Stomach (tissue), 9 donors: ENCODE measurements around the gene GBE1. TPM values are rescaled to one million over a fixed set of nuclear protein-coding genes. Genes with fewer than 3 reads are reported as not detected.
A peak's percentile ranks its signal among the peaks of the same experiment; 100 is the strongest.

Source experiments
- DNase-seq, 2 donors: peaks; one replicate each; pipeline versions ENCODE4 v3.0.0 to v3.0.0-alpha.2; 2013 to 2019
- H3K27ac ChIP-seq, 5 donors: fragments of 200-600 bp in 4 of 5; sonication (generic) in 4 of 5; one replicate each; pipeline ENCODE4 v1.5.1; 2013 to 2019; ENCODE audit warnings: mild to moderate bottlenecking in 1 of 5, moderate library complexity in 1 of 5
- H3K27me3 ChIP-seq, 3 donors: fragments of 200-600 bp; sonication (generic); one replicate each; pipeline ENCODE4 v1.5.1; 2017 to 2019; ENCODE audit warnings: mixed run types in 1 of 3
- H3K36me3 ChIP-seq, 4 donors: fragments of 200-600 bp; sonication (generic); 1 replicate in 3 of 4; 2 replicates in 1 of 4; pipeline ENCODE4 v1.5.1; 2016 to 2019
- H3K4me1 ChIP-seq, 4 donors: fragments of 200-600 bp; sonication (generic); one replicate each; pipeline ENCODE4 v1.5.1; 2016 to 2019
- H3K4me3 ChIP-seq, 4 donors: fragments of 200-600 bp; sonication (generic) in 3 of 4; one replicate each; pipeline ENCODE4 v1.5.1; 2016 to 2019; ENCODE audit warnings: mild to moderate bottlenecking in 1 of 4
- H3K9me3 ChIP-seq, 4 donors: fragments of 200-600 bp; sonication (generic); one replicate each; pipeline ENCODE4 v1.5.1; 2016 to 2019
- EP300 ChIP-seq: sonication (generic); formaldehyde crosslinking; IDR thresholded peaks from one replicate; pipeline ENCODE4 v1.6.1; 2017; ENCODE audit warnings: antibody characterized with exemption
- POLR2A ChIP-seq, 4 donors: fragments of 450-650 bp; IDR thresholded peaks; one replicate each; pipeline ENCODE4 v1.6.1; 2016; ENCODE audit warnings: antibody characterized with exemption in 4 of 4, control low read depth in 2 of 4, mild to moderate bottlenecking in 1 of 4, moderate library complexity in 1 of 4
- POLR2AphosphoS5 ChIP-seq, 3 donors: sonication (generic); formaldehyde crosslinking; IDR thresholded peaks; one replicate each; pipeline ENCODE4 v1.6.1; 2016; ENCODE audit warnings: antibody characterized with exemption in 3 of 3
- WGBS, 5 donors: extraction: QIAGEN DNeasy Blood & Tissue Kit in 3 of 5; methylation state at CpG; one replicate each; pipeline versions ENCODE4 v1.1.5 to v1.1.7; 2013 to 2018; 5-methylcytosine and 5-hydroxymethylcytosine counted together
- intact Hi-C: fragments of 100-400 bp; cut with DNase I; formaldehyde crosslinking; loops from one replicate; pipeline ENCODE4 v1.15.1; 2023; ENCODE audit warnings: low total_unique reads
- polyA plus RNA-seq, 3 donors: library from polyadenylated mRNA; stranded (reverse); fragments of 200-250 nt; gene quantifications; one replicate each; pipeline ENCODE4 v1.2.3, GENCODE V29; 2013
- total RNA-seq, 5 donors: library from RNA; depleted of rRNA; stranded (reverse); fragments of >200 nt; gene quantifications; one replicate each; pipeline versions ENCODE4 v1.1.0 to v1.2.3, GENCODE V29; 2014 to 2016
- TF ChIP-seq, protein P1 (sequence below), 7 experiments: fragments of 450-650 bp in 4 of 7; fragments of 200-600 bp in 3 of 7; sonication (generic) in 3 of 7; IDR thresholded peaks; one replicate each; pipeline ENCODE4 v1.5.1; 2016 to 2019; ENCODE audit warnings: antibody characterized with exemption in 7 of 7, control low read depth in 2 of 7, mild to moderate bottlenecking in 1 of 7
- donor health status: healthy with polysubstance abuse.
- donor health status: Bipolar disorder and iron deficiency.
- donor health status: healthy.

GBE1 gene
- total and polyA plus RNA-seq, 8 donors, result 8.2 to 57.1 (median 11.6) TPM

DNA sequence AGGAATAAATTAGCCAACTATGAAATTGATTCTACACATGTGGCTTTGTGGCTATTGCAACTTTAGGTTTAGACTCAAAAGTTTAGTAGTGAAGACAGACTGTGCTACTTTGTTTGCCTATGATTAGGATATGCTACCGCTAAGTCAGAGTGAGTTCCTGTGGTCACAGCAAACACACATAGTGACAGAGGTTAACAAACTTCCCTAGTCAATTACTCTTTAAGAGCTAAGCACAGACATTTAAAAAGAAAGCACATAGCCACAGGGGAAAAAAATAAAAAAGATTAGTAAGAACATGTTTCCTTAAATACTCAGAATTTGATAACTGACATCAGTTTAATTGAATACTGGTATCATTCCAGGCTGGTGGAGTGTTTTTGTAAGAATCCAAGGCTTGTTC, 207.1 kb downstream of the GBE1 start:
- intact Hi-C loops, result no loop called here
- Histone ChIP-seq H3K9me3 (no peaks in the 10 kb centered on the region), H3K4me1 (peaks cover 0 to 14% (median 6%) of the 10 kb centered on the region in 4 donors), H3K27me3 (no peaks in the 10 kb centered on the region), H3K4me3 (no peak overlapping the region), H3K27ac (no peak overlapping the region), H3K36me3 (no peaks in the 10 kb centered on the region)
- DNase-seq, result peak in 1 of 2 donors; percentile 32
- WGBS, 5 donors, result 12 to 37% (median 15%) methylated on average over 1 of the region's 1 CpG
- TF ChIP-seq, protein P1, sequence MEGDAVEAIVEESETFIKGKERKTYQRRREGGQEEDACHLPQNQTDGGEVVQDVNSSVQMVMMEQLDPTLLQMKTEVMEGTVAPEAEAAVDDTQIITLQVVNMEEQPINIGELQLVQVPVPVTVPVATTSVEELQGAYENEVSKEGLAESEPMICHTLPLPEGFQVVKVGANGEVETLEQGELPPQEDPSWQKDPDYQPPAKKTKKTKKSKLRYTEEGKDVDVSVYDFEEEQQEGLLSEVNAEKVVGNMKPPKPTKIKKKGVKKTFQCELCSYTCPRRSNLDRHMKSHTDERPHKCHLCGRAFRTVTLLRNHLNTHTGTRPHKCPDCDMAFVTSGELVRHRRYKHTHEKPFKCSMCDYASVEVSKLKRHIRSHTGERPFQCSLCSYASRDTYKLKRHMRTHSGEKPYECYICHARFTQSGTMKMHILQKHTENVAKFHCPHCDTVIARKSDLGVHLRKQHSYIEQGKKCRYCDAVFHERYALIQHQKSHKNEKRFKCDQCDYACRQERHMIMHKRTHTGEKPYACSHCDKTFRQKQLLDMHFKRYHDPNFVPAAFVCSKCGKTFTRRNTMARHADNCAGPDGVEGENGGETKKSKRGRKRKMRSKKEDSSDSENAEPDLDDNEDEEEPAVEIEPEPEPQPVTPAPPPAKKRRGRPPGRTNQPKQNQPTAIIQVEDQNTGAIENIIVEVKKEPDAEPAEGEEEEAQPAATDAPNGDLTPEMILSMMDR (IDR thresholded peaks at IDR 0.05), result no peak
- TF ChIP-seq POLR2A (IDR thresholded peaks at IDR 0.05) (no peak), EP300 (no peak), POLR2AphosphoS5 (IDR thresholded peaks at IDR 0.05) (no peak)

DNA sequence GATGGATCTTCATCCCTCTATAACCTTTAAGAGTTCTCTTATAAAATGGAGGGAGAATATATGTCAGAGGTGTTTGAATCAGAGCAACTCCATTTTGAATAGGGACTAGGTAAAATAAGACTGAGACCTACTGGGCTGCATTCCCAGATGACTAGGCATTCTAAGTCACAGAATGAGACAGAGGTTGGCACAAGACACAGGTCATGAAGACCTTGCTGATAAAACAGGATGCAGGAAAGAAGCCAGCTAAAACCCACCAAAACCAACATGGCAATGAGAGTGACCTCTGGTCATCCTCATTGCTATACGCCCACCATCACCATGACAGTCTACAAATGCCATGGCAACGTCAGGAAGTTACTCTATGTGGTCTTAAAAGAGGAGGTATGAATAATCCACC, 211.0 kb downstream of the GBE1 start:
- H3K9me3 ChIP-seq, result peaks cover 0 to 5% (median 0%) of the 10 kb centered on the region in 4 donors
- no peak overlapping the region for H3K27ac ChIP-seq
- peaks cover 0 to 14% (median 6%) of the 10 kb centered on the region in 4 donors for H3K4me1 ChIP-seq
- H3K36me3 ChIP-seq, result peaks cover 0 to 5% (median 0%) of the 10 kb centered on the region in 4 donors
- no peak overlapping the region for H3K4me3 ChIP-seq
- no peaks in the 10 kb centered on the region for H3K27me3 ChIP-seq
- DNase-seq, result no peak
- no peak for TF ChIP-seq POLR2AphosphoS5 (IDR thresholded peaks at IDR 0.05)
- TF ChIP-seq POLR2A (IDR thresholded peaks at IDR 0.05), result no peak
- TF ChIP-seq EP300, result no peak
- TF ChIP-seq, protein P1 (IDR thresholded peaks at IDR 0.05), result no peak
- intact Hi-C loops, result no loop called here
- 83 to 97% (median 96%) methylated on average over 2 of the region's 2 CpGs for WGBS, 5 donors

DNA sequence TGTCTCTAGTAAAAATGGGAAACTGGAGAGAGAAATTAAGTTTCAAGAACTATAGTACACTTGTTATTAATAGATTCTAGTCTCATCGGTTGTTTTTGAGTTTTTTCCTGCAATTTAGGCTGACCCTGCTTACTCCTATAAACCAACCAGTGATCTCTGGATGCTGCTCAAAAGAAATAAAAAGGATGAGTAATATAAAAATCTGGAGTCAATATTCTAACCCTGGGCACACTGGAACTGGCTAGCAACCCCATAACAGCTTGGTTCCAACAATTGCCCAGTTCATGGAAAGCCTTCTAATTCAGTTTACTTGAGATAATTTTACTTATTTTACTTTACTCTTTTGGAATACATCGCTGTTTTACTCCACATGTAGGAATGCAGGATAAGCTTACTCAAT, 211.6 kb downstream of the GBE1 start:
- Histone ChIP-seq H3K27ac (no peak overlapping the region), H3K9me3 (peaks cover 0 to 5% (median 0%) of the 10 kb centered on the region in 4 donors), H3K4me1 (peaks cover 0 to 10% (median 5%) of the 10 kb centered on the region in 4 donors), H3K4me3 (no peak overlapping the region), H3K36me3 (peaks cover 0 to 5% (median 0%) of the 10 kb centered on the region in 4 donors), H3K27me3 (no peaks in the 10 kb centered on the region)
- no peak for DNase-seq
- TF ChIP-seq, protein P1 (IDR thresholded peaks at IDR 0.05), result no peak
- TF ChIP-seq EP300 (no peak), POLR2AphosphoS5 (IDR thresholded peaks at IDR 0.05) (no peak), POLR2A (IDR thresholded peaks at IDR 0.05) (no peak)
- intact Hi-C loops, result no loop called here
- 80 to 92% (median 85%) methylated on average over 2 of the region's 2 CpGs for WGBS, 5 donors

DNA sequence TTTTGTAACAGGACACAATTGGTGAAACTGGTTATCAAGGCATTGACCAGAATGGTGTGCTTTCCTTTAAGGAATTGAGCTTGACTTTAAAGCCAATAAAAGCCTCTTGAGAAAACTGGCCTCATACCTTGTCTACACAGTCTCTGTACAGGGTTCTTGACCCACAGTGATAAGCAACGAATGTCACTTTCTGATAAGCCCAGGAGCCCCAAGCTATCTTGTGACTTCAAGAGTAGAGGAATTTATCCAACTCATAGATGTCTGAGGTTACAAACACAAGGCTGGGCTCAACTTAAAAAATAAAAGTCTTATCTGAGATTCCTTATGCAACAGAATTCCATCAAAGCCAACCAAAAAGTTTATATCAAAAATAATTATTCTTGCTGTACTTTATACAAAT, 212.1 kb downstream of the GBE1 start:
- no peak for DNase-seq
- Histone ChIP-seq H3K27ac (no peak overlapping the region), H3K9me3 (peaks cover 0 to 5% (median 0%) of the 10 kb centered on the region in 4 donors), H3K36me3 (peaks cover 0 to 5% (median 0%) of the 10 kb centered on the region in 4 donors), H3K4me3 (no peak overlapping the region), H3K4me1 (peaks cover 0 to 5% (median under 1%) of the 10 kb centered on the region in 4 donors), H3K27me3 (no peaks in the 10 kb centered on the region)
- 26 to 54% (median 28%) methylated on average over 1 of the region's 1 CpG for WGBS, 5 donors
- intact Hi-C loops, result no loop called here
- no peak for TF ChIP-seq POLR2AphosphoS5 (IDR thresholded peaks at IDR 0.05)
- TF ChIP-seq, protein P1 (IDR thresholded peaks at IDR 0.05), result no peak
- no peak for TF ChIP-seq POLR2A (IDR thresholded peaks at IDR 0.05)
- no peak for TF ChIP-seq EP300
